DLD1 (cell line): ENCODE data around the gene CLTC.
"Not testable (repeated sequence)": the region's sequence is repeated elsewhere in the genome, so short reads cannot be mapped to it uniquely, and the experiment has no call there.

Experiments used
- in situ Hi-C: cut with HindIII; loops from 2 replicates; pipeline ENCODE4 v1.10.0; 2017; ENCODE audit warnings: low sequenced_read_pairs

CLTC gene

GRCh38 chr17:59633658-59634359 is 14.1 kb downstream of the CLTC start:
- in situ Hi-C loops, result no loop called here

GRCh38 chr17:59634632-59635541 is 15.2 kb downstream of the CLTC start:
- in situ Hi-C loops, result no loop called here

- in situ Hi-C loops, result no loop called here
These were observed 18.1 kb downstream of the CLTC start for GRCh38 chr17:59637611-59638310.

GRCh38 chr17:59638553-59638952 is 18.9 kb downstream of the CLTC start:
- in situ Hi-C loops, result no loop called here

- in situ Hi-C loops, result no loop called here
These were observed 22.2 kb downstream of the CLTC start for GRCh38 chr17:59641799-59642484.

GRCh38 chr17:59642565-59642964 is 22.9 kb downstream of the CLTC start:
- in situ Hi-C loops, result no loop called here

GRCh38 chr17:59643159-59644140 is 23.8 kb downstream of the CLTC start:
- in situ Hi-C loops, result no loop called here

GRCh38 chr17:59647288-59647687 is 27.6 kb downstream of the CLTC start:
- in situ Hi-C loops, result no loop called here

- in situ Hi-C loops, result no loop called here
These were observed 30.2 kb downstream of the CLTC start for GRCh38 chr17:59649886-59650285.

GRCh38 chr17:59650642-59651041 is 30.9 kb downstream of the CLTC start:
- in situ Hi-C loops, result no loop called here

- in situ Hi-C loops, result no loop called here
These were observed 31.7 kb downstream of the CLTC start for GRCh38 chr17:59651346-59651745.

- in situ Hi-C loops, result no loop called here
These were observed 32.4 kb downstream of the CLTC start for GRCh38 chr17:59652119-59652518.

GRCh38 chr17:59656624-59657023 is 36.9 kb downstream of the CLTC start:
- in situ Hi-C loops, result not testable (repeated sequence)

GRCh38 chr17:59666235-59666634 is 46.5 kb downstream of the CLTC start:
- in situ Hi-C loops, result no loop called here

- in situ Hi-C loops, result no loop called here
These were observed 49.1 kb downstream of the CLTC start for GRCh38 chr17:59668816-59669215.

GRCh38 chr17:59669411-59669810 is 49.7 kb downstream of the CLTC start:
- in situ Hi-C loops, result no loop called here

- in situ Hi-C loops, result no loop called here
These were observed 50.2 kb downstream of the CLTC start for GRCh38 chr17:59669944-59670343.

- in situ Hi-C loops, result no loop called here
These were observed 51.7 kb downstream of the CLTC start for GRCh38 chr17:59671386-59671785.

- in situ Hi-C loops, result no loop called here
These were observed 55.5 kb downstream of the CLTC start for GRCh38 chr17:59675231-59675630.

- in situ Hi-C loops, result no loop called here
These were observed 57.0 kb downstream of the CLTC start for GRCh38 chr17:59676716-59677115.
